GM12878 (cell line): ENCODE measurements around the gene KLHL26. TPM values are rescaled to one million over a fixed set of nuclear protein-coding genes. Genes with fewer than 3 reads are reported as not detected.
A peak's percentile ranks its signal among the peaks of the same experiment; 100 is the strongest.

Experiments
- ATAC-seq: fragments of 200-7000 bp; cut with Tn5 transposase; 3 replicates; pipeline ENCODE4 v1.9.1; 2020; ENCODE audit warnings: mild to moderate bottlenecking, moderate library complexity
- BruUV-seq: library from RNA; stranded (reverse); fragments of 400-500 nt; replicated peaks from 2 replicates; lab custom pipeline; 2021; lab: Mats Ljungman, UMichigan
- CTCF ChIA-PET: fragments of 300-600 bp; sonication (Branson Sonifier 250); formaldehyde crosslinking; extraction: SDS; loops from one replicate; lab custom pipeline; 2021; ENCODE audit warnings: inconsistent platforms; lab: Yijun Ruan, JAX
- POLR2A ChIA-PET: fragments of 350-600 bp; formaldehyde crosslinking; extraction: SDS; loops from one replicate; lab custom pipeline; 2021; ENCODE audit warnings: inconsistent platforms; lab: Charles Lee
- RAD21 ChIA-PET: fragments of 300-600 bp; sonication (Branson Sonifier 250); formaldehyde crosslinking; loops from one replicate; lab custom pipeline; 2023; ENCODE audit warnings: antibody characterized with exemption; ENCODE audit not compliant: unreplicated experiment; lab: Charles Lee
- SMC1A ChIA-PET: fragments of 300-600 bp; sonication (Branson Sonifier 250); formaldehyde crosslinking; loops from one replicate; lab custom pipeline; 2023; ENCODE audit not compliant: unreplicated experiment, uncharacterized antibody; lab: Charles Lee
- DNase-seq: peaks from one replicate; pipeline ENCODE4 v3.0.0-alpha.2; 2011; ENCODE audit warnings: low read depth, low spot score
- FAIRE-seq: peaks from 3 replicates; lab custom pipeline; 2011; peaks lifted over from hg19 to GRCh38; lab: Jason Lieb, UNC
- H2AFZ ChIP-seq: 2 replicates; pipeline ENCODE4 v1.6.0; 2011; ENCODE audit warnings: low read depth, low read length, control low read depth; ENCODE audit not compliant: control insufficient read depth
- H3K27ac ChIP-seq: 2 replicates; pipeline ENCODE4 v1.5.1; 2011; ENCODE audit warnings: control low read depth; ENCODE audit not compliant: control insufficient read depth, insufficient read depth
- H3K27me3 ChIP-seq, 2 experiments: replicated peaks in 1 of 2; 2 replicates each; pipeline versions ENCODE4 v1.6.0 to v1.6.1; 2011; ENCODE audit warnings: low read length in 1 of 2; ENCODE audit not compliant: control insufficient read depth in 2 of 2, insufficient read depth in 2 of 2
- H3K36me3 ChIP-seq, 2 experiments: 2 replicates each; pipeline ENCODE4 v1.5.1; 2011; ENCODE audit warnings: low read length in 1 of 2; ENCODE audit not compliant: control insufficient read depth in 2 of 2, insufficient read depth in 2 of 2
- H3K4me1 ChIP-seq: 2 replicates; pipeline ENCODE4 v1.6.1; 2011; ENCODE audit warnings: mild to moderate bottlenecking, low read length, moderate library complexity, mixed read lengths; ENCODE audit not compliant: control insufficient read depth, insufficient read depth
- H3K4me2 ChIP-seq: 2 replicates; pipeline ENCODE4 v1.6.0; 2011; ENCODE audit warnings: control low read depth; ENCODE audit not compliant: control insufficient read depth, insufficient read depth
- H3K4me3 ChIP-seq: fragments of 200-600 bp; sonication (generic); 2 replicates; pipeline ENCODE4 v1.5.1; 2016
- H3K79me2 ChIP-seq: 2 replicates; pipeline ENCODE4 v1.6.0; 2011; ENCODE audit warnings: low read length; ENCODE audit not compliant: control insufficient read depth, insufficient read depth
- H3K9ac ChIP-seq: 2 replicates; pipeline ENCODE4 v1.8.0; 2011; ENCODE audit warnings: low read length, control low read depth, mixed read lengths; ENCODE audit not compliant: control insufficient read depth, insufficient read depth
- H3K9me3 ChIP-seq: replicated peaks from 3 replicates; pipeline ENCODE4 v1.5.1; 2011; ENCODE audit warnings: mild to moderate bottlenecking, low read length; ENCODE audit not compliant: control insufficient read depth, insufficient read depth
- H4K20me1 ChIP-seq: 2 replicates; pipeline ENCODE4 v1.6.0; 2011; ENCODE audit not compliant: control insufficient read depth, insufficient read depth
- CREM ChIP-seq: IDR thresholded peaks from 2 replicates; pipeline ENCODE4 v1.6.1; 2014; ENCODE audit warnings: antibody characterized with exemption, low read depth
- EED ChIP-seq: sonication (generic); IDR thresholded peaks from 2 replicates; pipeline ENCODE4 v1.6.1; 2016; ENCODE audit warnings: antibody characterized with exemption, low read depth
- EGR1 ChIP-seq, 2 experiments: IDR thresholded peaks; 1 replicate in 1 of 2; 2 replicates in 1 of 2; pipeline ENCODE4 v1.6.1; 2011 to 2012; ENCODE audit warnings: low read depth in 2 of 2, low read length in 2 of 2, borderline replicate concordance in 1 of 2, mild to moderate bottlenecking in 1 of 2, moderate library complexity in 1 of 2
- FOS ChIP-seq: IDR thresholded peaks from 3 replicates; pipeline ENCODE4 v1.6.1; 2011; ENCODE audit warnings: borderline replicate concordance; ENCODE audit not compliant: insufficient read length; ENCODE audit errors: extremely low read depth
- HCFC1 ChIP-seq: fragments of 150-350 bp; IDR thresholded peaks from 2 replicates; pipeline ENCODE4 v1.6.1; 2014; ENCODE audit warnings: low read length
- PML ChIP-seq: IDR thresholded peaks from 2 replicates; pipeline ENCODE4 v1.6.1; 2012; ENCODE audit warnings: low read length, inconsistent platforms
- POLR2AphosphoS2 ChIP-seq: IDR thresholded peaks from 2 replicates; pipeline ENCODE4 v1.6.1; 2011; ENCODE audit warnings: low read depth, mild to moderate bottlenecking, low read length, improper control_type of control experiment, moderate library complexity
- RCOR1 ChIP-seq: conservative IDR thresholded peaks from 2 replicates; pipeline ENCODE4 v1.6.1; 2012; ENCODE audit warnings: low read depth, low read length, improper control_type of control experiment
- SUZ12 ChIP-seq: fragments of 200-600 bp; sonication (generic); IDR thresholded peaks from one replicate; pipeline ENCODE4 v1.6.1; 2018; ENCODE audit warnings: antibody characterized with exemption, mild to moderate bottlenecking; ENCODE audit not compliant: unreplicated experiment
- TCF3 ChIP-seq: IDR thresholded peaks from 2 replicates; pipeline ENCODE4 v1.6.1; 2012; ENCODE audit warnings: low read depth, mild to moderate bottlenecking, low read length, borderline replicate concordance; ENCODE audit not compliant: insufficient read depth
- ZSCAN29 ChIP-seq: fragments of 450-650 bp; IDR thresholded peaks from 2 replicates; pipeline ENCODE4 v1.6.1; 2017; ENCODE audit warnings: mild to moderate bottlenecking, moderate library complexity
- ZZZ3 ChIP-seq: IDR thresholded peaks from 2 replicates; pipeline ENCODE4 v1.6.1; 2011; ENCODE audit warnings: low read depth; ENCODE audit not compliant: control insufficient read depth, insufficient read length
- WGBS: methylation state at CpG from one replicate; pipeline ENCODE4 v1.1.6; 2016; ENCODE audit warnings: low lambda C conversion rate; ENCODE audit not compliant: insufficient replicate concordance, insufficient coverage; ENCODE audit errors: missing lambda C conversion rate; 5-methylcytosine and 5-hydroxymethylcytosine counted together
- in situ Hi-C: fragments of 300-500 bp; cut with MboI; formaldehyde crosslinking; loops from 9 replicates; pipeline ENCODE4 v1.14.3; 2018; ENCODE audit warnings: mixed read lengths
- intact Hi-C: fragments of 100-400 bp; cut with micrococcal nuclease; formaldehyde crosslinking; loops from one replicate; pipeline ENCODE4 v1.14.2; 2022; ENCODE audit not compliant: unreplicated experiment
- polyA plus RNA-seq, 11 experiments: library from polyadenylated mRNA; depleted of rRNA in 4 of 11; unstranded in 6 of 11; stranded (reverse) in 5 of 11; fragments of >200 nt; fragmentation: Nextera tagmentation in 4 of 11; fragmentation: Illumina TruSeq in 1 of 11; extraction: Ambion mirVana in 4 of 11; extraction: Trizol in 1 of 11; gene quantifications; 1 replicate in 1 of 11; 2 replicates in 10 of 11; pipeline versions ENCODE4 v1.2.1 to v1.2.3, GENCODE V29; 2011 to 2016; ENCODE audit warnings: inconsistent platforms in 2 of 11, missing spikeins in 2 of 11, low read depth in 1 of 11
- total RNA-seq, 4 experiments: library from RNA; depleted of rRNA in 3 of 4; stranded (reverse); fragments of >200 nt in 3 of 4; fragmentation: Illumina TruSeq in 1 of 4; extraction: Trizol in 1 of 4; gene quantifications; 2 replicates each; pipeline versions ENCODE4 v1.2.1 to v1.2.3, GENCODE V29; 2013 to 2021

KLHL26 gene
- total and polyA plus RNA-seq, 10 of the 15 experiments (the other 5 are each of a cell fraction or from before 2014, with no cell fraction given), result 0.18 to 14.6 (median 2.9) TPM

DNA sequence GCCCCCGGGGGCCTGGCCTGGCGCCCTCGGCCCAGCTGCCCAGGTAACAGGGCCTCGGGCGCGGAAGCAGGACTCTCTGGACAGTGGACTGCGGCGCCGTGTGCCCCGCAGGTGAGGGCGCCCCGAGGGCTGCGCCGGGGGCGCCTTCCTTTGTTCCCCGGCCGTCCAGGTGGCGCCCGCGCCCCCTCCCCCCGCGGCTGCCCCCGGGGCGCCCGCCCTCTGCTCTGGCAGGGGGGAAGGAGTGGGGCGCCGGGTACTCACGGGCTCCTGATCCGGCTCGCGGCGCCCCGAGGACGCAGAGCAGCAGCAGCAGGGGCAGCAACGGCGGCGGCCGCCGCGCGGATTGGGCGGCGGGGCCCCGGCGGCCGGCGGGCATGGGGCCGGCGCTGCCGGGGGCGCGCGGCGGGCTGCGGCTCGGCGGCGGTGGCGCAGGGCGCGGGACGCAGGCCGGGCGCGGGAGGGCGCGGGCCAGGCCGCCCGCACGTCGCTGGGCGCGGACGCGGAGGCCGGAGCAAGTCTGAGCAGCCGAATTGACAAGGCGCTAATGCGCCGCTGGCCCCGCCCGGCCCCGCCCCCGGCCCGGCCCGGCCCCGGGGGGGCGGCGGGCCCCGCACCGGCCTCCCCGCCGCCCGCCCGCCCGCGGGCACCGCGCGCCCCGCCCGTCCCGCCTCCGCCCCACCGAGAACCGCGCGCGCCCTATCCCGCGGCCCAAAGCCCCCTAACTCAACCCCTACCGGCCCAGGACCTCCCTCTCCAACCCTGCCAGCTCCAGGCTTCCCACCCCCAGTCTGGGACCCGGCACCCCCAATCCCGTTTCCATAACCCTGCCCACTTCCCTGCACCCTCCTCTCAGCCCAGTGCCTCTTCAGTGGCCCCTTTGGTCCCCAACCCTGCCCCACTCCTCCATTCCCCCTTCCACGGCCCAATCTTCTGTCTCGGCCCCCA, 30.3 kb upstream of the KLHL26 start, which contains the start of gene CRLF1 (continued):
- TF ChIP-seq HCFC1 (no peak), ZSCAN29 (no peak), POLR2AphosphoS2 (no peak), FOS (no peak), PML (no peak), RCOR1 (no peak), TCF3 (no peak), EED (no peak), CREM (no peak), ZZZ3 (no peak)

DNA sequence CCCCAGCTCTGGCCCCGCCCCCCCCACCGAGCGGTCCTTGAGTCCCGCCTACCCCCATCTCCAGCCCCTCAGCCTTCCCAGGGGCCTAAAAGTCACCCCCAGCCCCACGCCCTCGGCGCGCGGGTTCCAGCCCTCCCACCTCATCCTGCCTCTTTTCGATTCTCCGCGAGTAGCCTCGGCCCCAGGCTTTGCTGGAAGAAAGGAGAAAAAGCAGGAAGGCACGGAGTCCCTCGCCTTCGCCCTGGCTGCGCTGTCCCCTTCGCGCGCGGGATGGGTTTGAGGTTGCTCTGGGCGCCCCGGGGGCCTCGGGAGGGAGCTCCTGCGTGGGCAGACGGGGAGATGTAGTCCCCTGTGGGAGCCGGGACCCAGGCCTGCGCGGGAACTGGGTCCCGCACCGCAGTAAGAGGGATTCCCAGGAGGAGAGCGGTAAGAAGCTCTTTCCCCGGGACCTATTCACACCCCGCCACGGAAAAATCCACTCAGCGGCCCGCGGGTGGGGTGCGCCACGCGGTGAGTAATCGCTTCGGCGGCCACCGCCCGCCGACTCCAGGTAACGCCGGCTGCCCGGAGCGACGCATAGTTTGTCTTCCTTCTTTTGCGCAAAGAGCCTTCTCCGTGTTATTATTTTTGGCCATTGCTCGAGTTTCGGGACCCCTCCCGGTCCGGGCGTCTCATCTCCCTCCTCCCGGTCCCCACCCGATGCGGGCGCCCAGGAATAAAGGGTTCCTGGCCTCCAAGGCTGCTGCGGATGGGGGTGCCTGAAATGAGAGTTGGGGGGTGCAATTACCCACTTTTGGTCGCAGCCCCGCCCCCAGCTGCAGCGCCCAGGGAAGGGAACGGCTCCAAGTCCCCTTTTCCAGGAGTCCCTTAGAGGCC, 29.4 kb upstream of the KLHL26 start:
- POLR2A ChIA-PET, result no interaction called here
- BruUV-seq, result no TSS peak

More for the DNA sequence above, 29.4 kb upstream of the KLHL26 start:
- Histone ChIP-seq H2AFZ (no peak overlapping the region), H4K20me1 (no peaks in the 10 kb centered on the region; the same call in none of the 2 replicates), H3K4me2 (no peak overlapping the region), H3K36me3 (no peaks in the 10 kb centered on the region), H3K4me1 (no peaks in the 10 kb centered on the region), H3K27me3 (peaks cover 29 to 33% of the 10 kb centered on the region in 2 experiments), H3K27ac (no peak overlapping the region), H3K4me3 (no peak overlapping the region), H3K9ac (no peak overlapping the region), H3K9me3 (no peaks in the 10 kb centered on the region), H3K79me2 (no peaks in the 10 kb centered on the region)
- 5% methylated on average over 57 of the region's 68 CpGs for WGBS
- ChIA-PET CTCF (interaction anchor here (0.7 kb wide), 1 partner anchor 96 kb away, joined by 3 read pairs; no protein-coding TSS in a partner anchor), RAD21 (no interaction called here), SMC1A (no interaction called here)
- TF ChIP-seq EGR1 (IDR thresholded peaks at IDR 0.05; ENCODE audit: borderline replicate concordance in 1 of 2, low read depth in 2 of 2, low read length in 2 of 2) (no peak), SUZ12 (peak; percentile 38)
- DNase-seq (no peak), ATAC-seq (no peak), FAIRE-seq (no peak)
- in situ Hi-C loops (no loop called here), intact Hi-C loops (no loop called here)
